KMS-11 (cell line): Measurements from ENCODE around the gene ABLIM1.

ENCODE experiments used
- H2AFZ ChIP-seq: fragments of 200-600 bp; sonication (generic); 2 replicates; pipeline ENCODE4 v1.6.1; 2016; ENCODE audit warnings: antibody characterized with exemption, mixed run types, low read depth
- H3K27ac ChIP-seq: fragments of 200-600 bp; sonication (generic); 2 replicates; pipeline ENCODE4 v1.6.1; 2016; ENCODE audit warnings: mild to moderate bottlenecking, mixed run types
- H3K27me3 ChIP-seq: fragments of 200-600 bp; sonication (generic); 2 replicates; pipeline ENCODE4 v1.6.1; 2017; ENCODE audit warnings: mild to moderate bottlenecking, low read depth, mixed run types, moderate library complexity; ENCODE audit not compliant: insufficient read depth
- H3K36me3 ChIP-seq: fragments of 200-600 bp; sonication (generic); 2 replicates; pipeline ENCODE4 v1.6.1; 2017; ENCODE audit warnings: mild to moderate bottlenecking, mixed run types; ENCODE audit not compliant: insufficient read depth
- H3K4me1 ChIP-seq: fragments of 200-600 bp; sonication (generic); 2 replicates; pipeline ENCODE4 v1.6.1; 2016; ENCODE audit warnings: mild to moderate bottlenecking, low read depth, mixed run types; ENCODE audit not compliant: poor library complexity, severe bottlenecking
- H3K4me2 ChIP-seq: fragments of 200-600 bp; sonication (generic); 2 replicates; pipeline ENCODE4 v1.7.0; 2016; ENCODE audit warnings: mild to moderate bottlenecking, mixed run types
- H3K4me3 ChIP-seq: fragments of 200-600 bp; sonication (generic); IDR thresholded peaks from 2 replicates; pipeline ENCODE4 v1.6.1; 2017; ENCODE audit warnings: low read depth, low read length, mixed read lengths; ENCODE audit not compliant: insufficient read depth
- H3K79me2 ChIP-seq: fragments of 200-600 bp; sonication (generic); 2 replicates; pipeline ENCODE4 v1.6.1; 2016; ENCODE audit warnings: low read depth, mixed run types; ENCODE audit not compliant: insufficient read depth
- H3K9ac ChIP-seq: fragments of 200-600 bp; sonication (generic); 2 replicates; pipeline ENCODE4 v1.6.1; 2016; ENCODE audit warnings: mild to moderate bottlenecking, mixed run types
- H4K20me1 ChIP-seq: fragments of 200-600 bp; sonication (generic); 2 replicates; pipeline ENCODE4 v1.6.1; 2016; ENCODE audit warnings: mild to moderate bottlenecking, mixed run types; ENCODE audit not compliant: insufficient read depth
- TF ChIP-seq, protein P1 (sequence below): fragments of 200-600 bp; sonication (generic); conservative IDR thresholded peaks from 2 replicates; pipeline ENCODE4 v1.6.1; 2017; ENCODE audit warnings: low read depth, mild to moderate bottlenecking, antibody characterized with exemption, low read length, moderate library complexity, mixed read lengths

ABLIM1 gene

DNA sequence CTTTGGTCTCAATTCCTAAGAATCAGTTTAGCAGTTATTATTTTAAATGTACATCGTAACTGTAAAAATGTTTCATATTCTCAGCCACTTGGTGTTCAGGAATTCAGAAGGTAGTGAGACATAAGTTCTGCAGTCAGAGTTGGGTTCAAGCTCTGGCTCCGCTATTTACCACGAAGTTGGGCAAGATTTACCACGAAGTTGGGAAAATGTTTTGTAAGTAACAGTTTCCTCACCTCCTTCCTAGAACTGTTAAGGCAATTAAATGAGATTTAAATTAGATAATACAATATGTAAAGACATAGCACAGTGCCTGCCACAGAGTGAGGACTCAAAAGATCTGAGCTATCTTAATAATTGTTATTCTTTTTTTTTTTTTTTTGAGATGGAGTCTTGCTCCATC is 16.3 kb upstream of the ABLIM1 start:
- no peaks in the 10 kb centered on the region for H3K36me3 ChIP-seq
- H3K4me2 ChIP-seq = no peak overlapping the region
- no peaks in the 10 kb centered on the region for H3K27me3 ChIP-seq
- H3K4me3 ChIP-seq = no peak overlapping the region
- H4K20me1 ChIP-seq = no peaks in the 10 kb centered on the region
- H3K79me2 ChIP-seq = no peaks in the 10 kb centered on the region
- no peak overlapping the region for H3K27ac ChIP-seq
- no peaks in the 10 kb centered on the region for H3K4me1 ChIP-seq
- TF ChIP-seq, protein P1, sequence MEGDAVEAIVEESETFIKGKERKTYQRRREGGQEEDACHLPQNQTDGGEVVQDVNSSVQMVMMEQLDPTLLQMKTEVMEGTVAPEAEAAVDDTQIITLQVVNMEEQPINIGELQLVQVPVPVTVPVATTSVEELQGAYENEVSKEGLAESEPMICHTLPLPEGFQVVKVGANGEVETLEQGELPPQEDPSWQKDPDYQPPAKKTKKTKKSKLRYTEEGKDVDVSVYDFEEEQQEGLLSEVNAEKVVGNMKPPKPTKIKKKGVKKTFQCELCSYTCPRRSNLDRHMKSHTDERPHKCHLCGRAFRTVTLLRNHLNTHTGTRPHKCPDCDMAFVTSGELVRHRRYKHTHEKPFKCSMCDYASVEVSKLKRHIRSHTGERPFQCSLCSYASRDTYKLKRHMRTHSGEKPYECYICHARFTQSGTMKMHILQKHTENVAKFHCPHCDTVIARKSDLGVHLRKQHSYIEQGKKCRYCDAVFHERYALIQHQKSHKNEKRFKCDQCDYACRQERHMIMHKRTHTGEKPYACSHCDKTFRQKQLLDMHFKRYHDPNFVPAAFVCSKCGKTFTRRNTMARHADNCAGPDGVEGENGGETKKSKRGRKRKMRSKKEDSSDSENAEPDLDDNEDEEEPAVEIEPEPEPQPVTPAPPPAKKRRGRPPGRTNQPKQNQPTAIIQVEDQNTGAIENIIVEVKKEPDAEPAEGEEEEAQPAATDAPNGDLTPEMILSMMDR = no peak
- H2AFZ ChIP-seq = no peak overlapping the region
- no peak overlapping the region for H3K9ac ChIP-seq

DNA sequence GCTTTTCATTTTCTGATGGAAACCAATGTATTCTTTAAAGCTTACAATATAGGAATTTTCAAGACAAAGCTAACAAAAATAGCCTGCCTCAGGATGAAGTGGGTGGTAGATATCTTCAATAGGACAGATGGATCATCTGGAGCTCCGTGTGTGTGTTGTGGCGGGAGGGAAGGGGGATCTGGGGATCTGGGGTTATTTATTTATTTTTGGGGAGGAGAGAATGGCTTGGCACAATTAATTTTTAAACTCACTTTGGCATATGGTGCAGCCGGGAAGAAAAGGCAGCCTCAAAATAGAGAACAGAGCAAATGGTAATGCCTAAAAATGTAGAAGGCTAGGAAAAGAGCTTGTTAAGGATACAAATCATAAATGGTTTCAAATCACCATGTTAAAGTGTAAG is 11.6 kb upstream of the ABLIM1 start:
- Histone ChIP-seq H3K4me1 (no peaks in the 10 kb centered on the region), H3K36me3 (no peaks in the 10 kb centered on the region)

DNA sequence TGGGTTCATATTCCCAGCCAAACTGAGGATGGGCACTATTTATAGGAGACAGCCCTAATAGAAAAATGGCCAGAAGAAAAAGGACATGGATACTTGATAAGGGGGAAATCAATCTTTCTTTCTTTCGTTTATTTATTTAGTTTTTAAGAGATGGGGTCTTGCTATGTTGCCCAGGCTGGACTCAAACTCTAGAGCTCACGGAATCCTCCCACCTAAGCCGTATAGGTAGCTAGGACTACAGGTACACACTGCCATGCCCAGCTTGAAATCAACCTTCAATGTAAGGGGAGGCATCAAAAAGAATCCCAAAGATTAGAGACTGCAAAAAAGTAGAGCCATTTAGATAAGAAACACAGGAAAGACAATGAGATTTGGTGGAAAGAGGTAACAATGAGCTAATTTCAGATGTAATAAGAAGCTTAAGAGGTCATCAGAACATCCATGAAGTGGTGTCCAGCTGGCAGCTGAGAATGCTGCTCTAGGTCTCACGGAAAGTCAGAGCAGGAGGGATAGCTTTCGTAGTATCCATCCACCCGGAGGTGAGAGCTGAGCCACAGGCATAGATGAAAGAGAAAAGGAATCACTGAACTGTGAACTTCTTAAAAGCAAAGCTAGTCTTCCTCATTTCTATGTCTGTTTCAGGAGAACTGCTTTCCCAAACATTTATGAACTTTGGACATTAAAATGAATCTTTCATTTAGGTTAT is 10.5 kb upstream of the ABLIM1 start:
- Histone ChIP-seq H3K27ac (no peak overlapping the region), H3K79me2 (no peaks in the 10 kb centered on the region), H3K27me3 (no peaks in the 10 kb centered on the region), H3K4me2 (no peak overlapping the region), H2AFZ (no peak overlapping the region), H4K20me1 (no peaks in the 10 kb centered on the region), H3K4me1 (no peaks in the 10 kb centered on the region), H3K4me3 (no peak overlapping the region), H3K36me3 (no peaks in the 10 kb centered on the region), H3K9ac (no peak overlapping the region)
- TF ChIP-seq, protein P1 = no peak

More for the DNA sequence above, 11.6 kb upstream of the ABLIM1 start:
- TF ChIP-seq, protein P1 = no peak
- Histone ChIP-seq H3K27ac (no peak overlapping the region), H4K20me1 (no peaks in the 10 kb centered on the region), H3K4me3 (no peak overlapping the region), H3K9ac (no peak overlapping the region), H2AFZ (no peak overlapping the region), H3K27me3 (no peaks in the 10 kb centered on the region), H3K79me2 (no peaks in the 10 kb centered on the region), H3K4me2 (no peak overlapping the region)

DNA sequence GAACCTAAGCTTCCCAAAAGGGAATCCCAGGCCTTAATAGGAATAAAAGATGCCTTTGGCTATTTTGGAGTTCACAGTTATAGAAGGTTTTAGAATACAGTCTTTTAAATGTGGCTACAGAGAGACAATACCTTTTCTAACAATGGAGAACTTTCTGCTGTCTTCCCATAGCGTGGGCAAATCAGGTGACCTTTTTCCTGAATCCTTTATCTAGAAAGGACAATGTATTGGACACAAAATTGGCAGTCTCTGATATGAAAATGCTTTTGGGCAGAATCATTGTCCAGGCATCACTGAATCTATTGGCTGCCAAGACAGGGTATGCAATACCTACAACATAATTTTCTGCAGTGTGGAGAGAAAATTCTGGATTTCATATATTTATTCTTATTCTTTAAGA is 7.8 kb upstream of the ABLIM1 start:
- no peak overlapping the region for H3K4me2 ChIP-seq
- no peak overlapping the region for H2AFZ ChIP-seq
- no peaks in the 10 kb centered on the region for H4K20me1 ChIP-seq
- H3K4me3 ChIP-seq = no peak overlapping the region
- H3K27me3 ChIP-seq = no peaks in the 10 kb centered on the region
- no peaks in the 10 kb centered on the region for H3K79me2 ChIP-seq
- TF ChIP-seq, protein P1 = no peak
- H3K4me1 ChIP-seq = no peaks in the 10 kb centered on the region
- H3K9ac ChIP-seq = no peak overlapping the region
- no peaks in the 10 kb centered on the region for H3K36me3 ChIP-seq
- H3K27ac ChIP-seq = no peak overlapping the region
